NCI-H345 treated with DMSO at 0.1 percent for 48 hours (cell line): ENCODE results near the gene TMEM233.

Experiments used
- DNase-seq: peaks from one replicate; lab custom pipeline; 2025; ENCODE audit not compliant: unreplicated experiment; lab: John Stamatoyannopoulos, UW

The TMEM233 gene

DNA sequence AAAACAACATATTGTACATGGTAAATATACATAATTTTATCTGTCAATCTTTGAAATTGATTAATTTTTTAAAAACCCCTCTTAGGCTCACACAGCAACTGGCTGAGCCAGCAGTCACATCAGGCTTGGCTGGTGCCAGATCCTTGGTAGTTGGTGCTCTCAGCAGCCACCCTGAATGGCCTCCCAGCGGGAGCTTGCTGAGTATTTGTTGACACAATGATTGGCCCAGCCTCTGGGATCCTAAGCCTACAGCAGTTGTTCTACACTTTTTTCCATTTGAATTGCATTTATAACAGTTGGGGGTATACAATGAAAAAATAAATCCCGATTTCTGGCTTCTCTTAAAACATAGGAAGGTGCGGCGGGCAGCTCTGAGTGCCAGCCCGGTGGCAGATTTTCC, 85.5 kb downstream of the TMEM233 start:
- peak; percentile 89 for DNase-seq

DNA sequence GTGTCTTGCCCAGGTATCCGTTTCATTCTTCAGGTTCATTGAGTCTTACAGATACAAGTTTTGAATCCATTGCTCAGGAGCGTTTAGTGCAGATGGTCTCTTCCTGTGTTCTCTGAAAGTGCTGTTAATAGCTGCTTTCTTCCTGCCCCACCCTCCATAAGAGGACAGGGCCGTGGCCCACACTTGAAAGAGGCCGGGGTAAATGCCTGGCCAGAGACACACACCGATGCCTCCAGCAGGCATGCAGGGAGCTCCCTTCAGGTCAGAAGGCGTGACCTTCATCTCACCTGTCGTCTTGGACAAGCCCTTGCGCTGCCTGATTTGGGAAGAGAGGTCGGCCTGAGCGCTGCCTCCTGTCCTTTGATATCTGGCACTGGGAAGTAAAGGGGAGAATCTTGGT, 85.9 kb downstream of the TMEM233 start:
- peak; percentile 72 for DNase-seq

DNA sequence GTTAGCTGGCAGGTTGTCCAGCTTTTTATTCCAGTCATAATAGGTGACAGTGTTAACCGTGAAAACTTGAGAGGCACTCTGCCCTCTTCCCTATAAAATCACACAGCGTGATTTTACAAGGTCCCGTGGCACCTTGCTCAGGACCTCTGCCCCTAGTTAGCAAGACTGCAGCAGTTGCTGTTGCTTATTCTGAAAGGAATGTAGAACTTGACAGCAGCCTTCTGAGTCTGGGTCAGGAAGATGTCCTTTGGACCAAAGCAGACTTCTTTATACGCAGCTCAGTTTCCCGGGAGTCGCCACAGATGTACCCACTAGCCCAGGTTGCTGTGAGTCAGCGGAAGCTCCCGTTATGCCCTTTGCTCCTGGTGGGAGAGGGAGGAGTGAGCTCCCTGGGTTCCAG, 87.5 kb downstream of the TMEM233 start:
- DNase-seq, result no peak

DNA sequence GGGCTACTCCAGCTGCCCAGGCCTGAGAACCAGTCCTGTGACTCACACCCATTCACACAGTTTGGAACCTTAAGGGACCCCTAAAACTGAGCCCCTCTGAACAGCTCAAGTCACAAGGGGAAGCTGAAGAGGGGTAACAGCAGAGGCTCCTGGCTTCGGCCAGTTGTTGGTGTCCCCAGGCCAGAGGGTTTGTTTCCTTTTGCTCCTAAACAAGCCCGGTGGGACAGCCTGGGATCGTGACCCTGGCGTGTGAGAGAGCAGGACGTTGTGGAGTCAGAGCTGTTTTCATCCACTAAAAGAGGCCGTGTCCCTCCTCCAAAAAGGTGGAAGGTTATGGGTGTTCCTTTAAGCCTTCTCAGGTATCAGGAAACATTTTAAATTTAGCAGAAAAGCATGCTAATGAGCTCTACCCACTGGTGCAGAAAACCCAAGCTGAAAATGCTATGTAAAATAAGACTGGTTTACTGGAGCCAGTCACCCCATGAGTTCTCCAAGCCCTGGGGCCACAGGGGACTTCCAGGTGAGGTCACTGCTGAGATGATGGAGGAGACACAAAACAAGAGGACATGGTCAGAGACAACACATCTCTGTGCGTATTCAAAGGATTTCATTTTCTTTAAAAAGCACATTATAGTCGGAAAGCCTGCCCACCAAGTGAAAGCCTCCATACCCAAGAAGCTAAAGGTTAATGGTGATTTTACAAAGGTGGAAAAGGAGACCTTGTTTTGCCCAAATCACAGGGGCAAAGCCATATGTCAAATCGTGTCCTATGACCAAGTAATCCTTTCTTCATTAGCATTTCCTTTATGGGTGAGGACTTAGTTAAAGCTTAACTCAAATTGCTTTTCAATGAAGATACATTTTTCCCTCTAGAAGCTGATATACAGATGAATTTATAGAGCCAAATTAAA, 88.4 kb downstream of the TMEM233 start:
- DNase-seq, result no peak

DNA sequence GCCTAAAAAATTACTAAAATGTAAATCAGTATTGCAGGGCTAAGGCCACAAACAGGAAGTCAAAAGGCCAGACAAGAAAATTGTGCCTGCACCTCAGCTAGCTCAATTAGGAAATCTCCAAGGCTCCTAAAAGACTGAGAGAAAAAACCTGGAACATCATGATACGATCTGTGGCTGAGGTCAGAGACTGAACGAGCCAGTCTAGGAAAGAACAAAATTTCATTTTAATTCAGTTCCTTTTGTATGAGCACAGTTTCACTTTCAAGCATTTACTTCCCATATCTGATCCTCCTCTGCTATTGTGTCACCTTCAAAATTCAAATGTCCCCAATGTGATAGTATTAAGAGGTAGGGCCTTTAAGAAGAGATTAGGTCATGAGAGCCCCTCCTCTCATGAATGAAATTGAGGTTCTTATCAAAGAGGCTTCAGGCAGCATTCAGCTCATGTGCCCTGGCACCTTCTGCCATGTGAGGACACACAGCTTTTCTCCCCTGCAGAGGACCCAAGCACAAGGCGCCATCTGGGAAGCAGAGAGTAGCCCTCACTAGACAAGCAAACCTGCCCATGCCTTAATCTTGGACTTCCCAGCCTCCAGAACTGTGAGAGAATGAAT, 89.2 kb downstream of the TMEM233 start:
- DNase-seq, result no peak

DNA sequence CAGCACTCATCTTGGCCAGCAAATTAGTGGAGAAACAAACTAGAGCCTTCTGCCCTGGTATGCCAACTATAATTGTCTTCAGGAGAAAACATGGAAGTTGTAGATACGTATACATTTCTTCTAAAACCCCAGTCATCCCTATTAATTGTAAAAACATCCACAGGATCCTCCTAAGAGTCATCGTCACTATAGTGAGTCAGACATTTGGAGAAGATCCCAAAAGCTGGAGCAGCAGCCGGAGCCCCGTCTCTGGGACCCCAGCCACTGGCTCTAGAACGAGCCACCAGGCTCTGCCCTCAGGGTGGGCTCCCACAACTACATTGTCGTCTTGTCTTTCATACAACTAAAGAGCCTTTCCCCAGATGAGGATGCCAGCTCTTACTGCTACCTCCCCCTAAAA, 89.8 kb downstream of the TMEM233 start:
- DNase-seq, result no peak

- no peak for DNase-seq
These were observed 90.2 kb downstream of the TMEM233 start for GRCh38 chr12:119683816-119684215.

- DNase-seq, result no peak
These were observed 91.3 kb downstream of the TMEM233 start for GRCh38 chr12:119684711-119685369.

DNA sequence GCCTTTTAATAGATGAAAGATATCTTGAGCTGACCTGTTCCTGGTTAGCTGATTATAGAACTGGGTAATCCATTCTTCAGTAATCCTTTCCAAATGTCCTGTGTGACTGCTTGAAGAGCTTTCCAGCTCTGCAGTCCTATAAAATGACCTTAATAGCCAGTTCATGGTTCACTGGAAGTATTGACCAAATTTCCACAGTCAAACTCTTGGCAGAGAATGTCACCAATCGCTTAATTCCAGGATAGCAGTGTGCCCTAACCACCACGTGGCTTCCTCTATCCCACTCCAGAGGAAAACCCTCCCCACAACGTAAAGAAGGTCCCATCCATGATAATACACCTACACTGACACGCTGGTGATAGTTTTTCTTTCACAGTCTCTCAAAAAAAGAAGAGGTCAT, 91.8 kb downstream of the TMEM233 start:
- no peak for DNase-seq

GRCh38 chr12:119686355-119686754, 92.8 kb downstream of the TMEM233 start:
- no peak for DNase-seq

GRCh38 chr12:119686776-119687175, 93.2 kb downstream of the TMEM233 start:
- no peak for DNase-seq

DNA sequence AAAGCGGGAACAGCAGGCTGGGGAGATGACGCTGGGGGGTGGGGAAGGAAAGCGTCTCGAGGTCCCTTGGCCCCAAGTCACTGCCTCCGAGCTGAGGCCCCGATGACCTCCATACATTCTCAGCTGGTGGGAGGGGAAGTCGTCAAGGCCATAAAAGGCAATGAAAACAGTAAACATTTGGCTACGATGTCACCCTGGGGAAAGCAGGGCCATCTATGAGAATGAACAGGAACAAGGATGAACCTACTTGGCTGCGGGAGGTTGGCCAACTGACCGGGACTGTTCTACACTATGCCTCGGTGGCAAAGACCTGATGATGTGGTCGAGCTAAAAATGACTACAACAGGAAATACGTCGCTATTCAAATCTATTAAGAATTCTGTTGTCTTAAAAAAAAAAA, 93.8 kb downstream of the TMEM233 start:
- DNase-seq, result no peak

DNA sequence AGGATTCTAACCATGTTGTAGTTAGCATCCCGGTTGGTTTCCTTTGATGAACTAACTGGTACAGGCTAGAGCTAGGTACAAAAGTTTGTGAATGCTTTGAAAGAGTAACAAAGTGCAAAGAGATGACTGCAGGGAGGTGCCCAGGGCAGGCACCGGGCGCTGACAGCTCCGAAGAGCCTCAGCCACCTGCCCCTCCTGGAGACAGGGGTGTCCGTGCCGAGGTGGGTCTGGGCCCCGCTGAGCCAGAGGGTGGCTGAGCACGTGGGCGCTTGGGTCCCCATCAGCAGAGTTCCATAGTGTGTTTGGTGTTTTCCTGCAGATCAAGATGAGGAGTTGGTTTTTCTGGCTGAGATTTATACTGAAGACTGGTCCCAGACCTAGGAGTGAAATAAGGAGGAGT, 94.3 kb downstream of the TMEM233 start:
- DNase-seq, result no peak

GRCh38 chr12:119689935-119690500, 96.4 kb downstream of the TMEM233 start:
- no peak for DNase-seq

- no peak for DNase-seq
These were observed 97.7 kb downstream of the TMEM233 start for GRCh38 chr12:119691202-119691810.

GRCh38 chr12:119692410-119692809, 98.8 kb downstream of the TMEM233 start:
- no peak for DNase-seq
